ENCODE data around the gene CAV2.

- TF ChIP-seq EP300 (IDR thresholded peaks at IDR 0.05; ENCODE audit: borderline replicate concordance in 1 of 2, low read depth in 2 of 2, low read length in 2 of 2) (no peak), JUND (IDR thresholded peaks at IDR 0.05; ENCODE audit: low read length) (no peak), EZH2 (IDR thresholded peaks at IDR 0.05; ENCODE audit: low read depth, low read length, severe bottlenecking) (no peak), CTCF (IDR thresholded peaks at IDR 0.05; ENCODE audit: control extremely low read depth in 1 of 3, insufficient read depth in 1 of 3, low read depth in 1 of 3, low read length in 3 of 3) (no peak), SIN3A (conservative IDR thresholded peaks at IDR 0.05 in 1 of 2, IDR thresholded peaks at IDR 0.05 in 1 of 2; ENCODE audit: low read depth in 1 of 2, low read length in 2 of 2) (no peak), BRCA1 (IDR thresholded peaks at IDR 0.05; ENCODE audit: low read depth, low read length) (no peak), POLR2AphosphoS5 (IDR thresholded peaks at IDR 0.05; ENCODE audit: low read depth, low read length) (no peak), ATF3 (IDR thresholded peaks at IDR 0.05; ENCODE audit: insufficient read depth, low read depth, low read length) (no peak), POLR2A (IDR thresholded peaks at IDR 0.05; ENCODE audit: control extremely low read depth in 1 of 2, low read depth in 2 of 2, low read length in 2 of 2) (no peak), NANOG (IDR thresholded peaks at IDR 0.05; ENCODE audit: insufficient read depth, low read depth, low read length, poor library complexity, severe bottlenecking) (no peak), SUZ12 (IDR thresholded peaks at IDR 0.05; ENCODE audit: low read length) (no peak), YY1 (IDR thresholded peaks at IDR 0.05; ENCODE audit: low read depth, low read length) (no peak), SIRT6 (IDR thresholded peaks at IDR 0.05; ENCODE audit: low read length) (no peak), CHD7 (IDR thresholded peaks at IDR 0.05; ENCODE audit: insufficient replicate concordance, low read length) (no peak)
Observed at GRCh38 chr7:116495736-116496135, 3.8 kb upstream of the CAV2 start.
